ENCODE measurements around the gene CDHR2. TPM values are rescaled to one million over a fixed set of nuclear protein-coding genes. Genes with fewer than 3 reads are reported as not detected.

The CDHR2 gene
- total RNA-seq, 1 experiment from 2014 or later = 0.10 TPM

DNA sequence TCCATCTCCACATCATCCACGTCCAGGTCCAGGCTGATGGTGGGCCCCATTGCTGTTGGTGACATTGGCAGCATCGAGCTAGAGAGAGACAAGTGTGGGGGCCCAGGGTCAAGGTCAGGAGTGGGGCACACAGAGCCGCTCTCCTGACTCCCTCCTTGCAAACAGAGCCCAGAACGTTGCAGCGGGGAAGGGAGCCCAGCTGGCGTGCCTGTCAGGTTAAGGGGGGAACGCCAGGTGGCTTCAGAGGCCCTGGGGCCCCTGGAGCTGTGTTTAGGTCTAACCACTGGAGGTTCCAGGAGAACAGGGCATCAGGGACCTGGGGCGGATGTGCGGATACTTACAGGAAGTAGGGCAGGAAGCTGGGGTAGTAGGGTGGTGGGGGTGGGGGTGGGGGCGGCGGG lies 19.4 kb upstream of the CDHR2 start:
- Histone ChIP-seq H3K27ac (ENCODE audit: low read depth, low read length) (no peak overlapping the region), H3K36me3 (ENCODE audit: control insufficient read depth in 1 of 2, insufficient read depth in 2 of 2, low read length in 2 of 2) (peaks cover 3 to 30% of the 10 kb centered on the region in 2 experiments; a peak in 2 of 4 replicates), H3K4me1 (ENCODE audit: control insufficient read depth in 1 of 2, insufficient read depth in 2 of 2, low read length in 2 of 2) (peaks cover 0 to 2% of the 10 kb centered on the region in 2 experiments; a peak in 2 of 4 replicates), H3K4me2 (ENCODE audit: low read length) (no peak overlapping the region), H4K20me1 (ENCODE audit: insufficient read depth) (no peaks in the 10 kb centered on the region), H3K27me3 (ENCODE audit: insufficient read depth, low read length) (no peaks in the 10 kb centered on the region), H3K79me2 (ENCODE audit: insufficient read depth, low read length) (peaks cover 25% of the 10 kb centered on the region), H3K9ac (ENCODE audit: low read length) (no peak overlapping the region), H3K4me3 (replicated peaks in 1 of 2; ENCODE audit: low read depth in 1 of 2, low read length in 2 of 2) (no peak overlapping the region), H3K9me3 (ENCODE audit: control insufficient read depth in 1 of 2, insufficient read depth in 1 of 2, low read depth in 1 of 2, low read length in 2 of 2) (no peaks in the 10 kb centered on the region), H3K9me2 (ENCODE audit: insufficient read depth) (no peaks in the 10 kb centered on the region), H2AFZ (ENCODE audit: low read depth, low read length, poor library complexity, severe bottlenecking) (no peak overlapping the region)
- BruUV-seq (replicated peaks) = no TSS peak
- ATAC-seq (no peak), DNase-seq (ENCODE audit: low read depth, low spot score) (no peak)
- CTCF ChIA-PET = no interaction called here
- intact Hi-C loops (cut with micrococcal nuclease) = no loop called here
- POLR2A ChIA-PET = interaction anchor here (0.6 kb wide), 2 partner anchors 14 to 18 kb away, joined by 3 read pairs; no protein-coding TSS in a partner anchor
- RAD21 ChIA-PET (ENCODE audit: low non-redundant PET in 1 of 2, low total read pairs in 2 of 2, uncharacterized antibody in 2 of 2, unreplicated experiment in 2 of 2) = no interaction called here
- TF ChIP-seq SRF (IDR thresholded peaks at IDR 0.05; ENCODE audit: low read depth) (no peak), CEBPB (IDR thresholded peaks at IDR 0.05; ENCODE audit: low read depth) (no peak), ZFX (IDR thresholded peaks at IDR 0.05) (no peak), EGR1 (IDR thresholded peaks at IDR 0.05; ENCODE audit: low read depth) (no peak), RAD21 (IDR thresholded peaks at IDR 0.05; ENCODE audit: low read depth) (no peak), FOSL1 (IDR thresholded peaks at IDR 0.05; ENCODE audit: low read depth) (no peak), YY1 (IDR thresholded peaks at IDR 0.05; ENCODE audit: extremely low read depth, insufficient replicate concordance, low read depth, low read length) (no peak), POLR2A (IDR thresholded peaks at IDR 0.05; ENCODE audit: borderline replicate concordance, extremely low read depth, insufficient read depth, insufficient read length) (no peak), ELF1 (IDR thresholded peaks at IDR 0.05; ENCODE audit: borderline replicate concordance, low read depth) (no peak)
- TF ChIP-seq, protein P1, sequence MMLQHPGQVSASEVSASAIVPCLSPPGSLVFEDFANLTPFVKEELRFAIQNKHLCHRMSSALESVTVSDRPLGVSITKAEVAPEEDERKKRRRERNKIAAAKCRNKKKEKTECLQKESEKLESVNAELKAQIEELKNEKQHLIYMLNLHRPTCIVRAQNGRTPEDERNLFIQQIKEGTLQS (IDR thresholded peaks at IDR 0.05) = no peak
- TF ChIP-seq, protein P2, sequence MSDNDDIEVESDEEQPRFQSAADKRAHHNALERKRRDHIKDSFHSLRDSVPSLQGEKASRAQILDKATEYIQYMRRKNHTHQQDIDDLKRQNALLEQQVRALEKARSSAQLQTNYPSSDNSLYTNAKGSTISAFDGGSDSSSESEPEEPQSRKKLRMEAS (IDR thresholded peaks at IDR 0.05) = no peak

DNA sequence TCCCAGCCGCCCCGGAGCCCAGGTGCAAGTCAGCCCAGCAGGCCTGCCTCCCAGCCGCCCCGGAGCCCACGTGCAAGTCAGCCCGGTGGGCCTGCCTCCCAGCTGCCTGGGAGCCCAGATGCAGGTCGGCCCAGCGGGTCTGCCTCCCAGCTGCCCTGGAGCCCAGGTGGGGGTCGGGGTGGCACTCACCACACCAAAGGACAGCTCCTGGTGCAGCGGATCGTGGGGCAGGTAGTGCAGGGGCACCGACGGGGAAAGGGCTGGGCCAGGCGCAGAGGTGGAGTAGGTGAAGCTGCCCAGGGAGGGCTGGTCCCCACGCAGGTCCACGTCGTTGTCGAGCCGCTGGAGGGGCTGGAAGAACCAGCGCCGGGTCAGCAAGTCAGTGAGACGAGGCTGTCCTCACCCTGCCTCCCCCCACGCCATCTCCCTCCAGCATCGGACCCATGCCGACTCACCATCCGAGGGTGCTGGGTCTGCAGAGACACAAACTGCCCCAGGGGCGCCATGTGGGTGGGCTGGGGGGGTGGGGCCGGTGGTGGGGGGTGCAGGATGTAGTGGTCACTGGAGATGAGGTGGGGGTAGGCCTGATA lies 18.7 kb upstream of the CDHR2 start:
- H3K4me2 ChIP-seq (ENCODE audit: low read length) = no peak overlapping the region
- no peak overlapping the region for H2AFZ ChIP-seq (ENCODE audit: low read depth, low read length, poor library complexity, severe bottlenecking)
- POLR2A ChIA-PET = no interaction called here
- intact Hi-C loops (cut with micrococcal nuclease) = no loop called here
- H3K27ac ChIP-seq (ENCODE audit: low read depth, low read length) = no peak overlapping the region
- no TSS peak for BruUV-seq (replicated peaks)
- H3K4me3 ChIP-seq (replicated peaks in 1 of 2; ENCODE audit: low read depth in 1 of 2, low read length in 2 of 2) = no peak overlapping the region
- H3K27me3 ChIP-seq (ENCODE audit: insufficient read depth, low read length) = no peaks in the 10 kb centered on the region
- H4K20me1 ChIP-seq (ENCODE audit: insufficient read depth) = no peaks in the 10 kb centered on the region
- no peaks in the 10 kb centered on the region for H3K9me2 ChIP-seq (ENCODE audit: insufficient read depth)
- CTCF ChIA-PET = no interaction called here
- no peak for ATAC-seq
- H3K9me3 ChIP-seq (ENCODE audit: control insufficient read depth in 1 of 2, insufficient read depth in 1 of 2, low read depth in 1 of 2, low read length in 2 of 2) = no peaks in the 10 kb centered on the region
- peaks cover 32% of the 10 kb centered on the region for H3K79me2 ChIP-seq (ENCODE audit: insufficient read depth, low read length)
- DNase-seq (ENCODE audit: low read depth, low spot score) = no peak
- H3K9ac ChIP-seq (ENCODE audit: low read length) = no peak overlapping the region
- TF ChIP-seq POLR2AphosphoS5 (IDR thresholded peaks at IDR 0.05; ENCODE audit: low read depth, low read length) (no peak), EZH2phosphoT487 (IDR thresholded peaks at IDR 0.05; ENCODE audit: borderline replicate concordance) (no peak), ZNF274 (IDR thresholded peaks at IDR 0.05; ENCODE audit: low read depth, low read length) (no peak)
- TF ChIP-seq, protein P3, sequence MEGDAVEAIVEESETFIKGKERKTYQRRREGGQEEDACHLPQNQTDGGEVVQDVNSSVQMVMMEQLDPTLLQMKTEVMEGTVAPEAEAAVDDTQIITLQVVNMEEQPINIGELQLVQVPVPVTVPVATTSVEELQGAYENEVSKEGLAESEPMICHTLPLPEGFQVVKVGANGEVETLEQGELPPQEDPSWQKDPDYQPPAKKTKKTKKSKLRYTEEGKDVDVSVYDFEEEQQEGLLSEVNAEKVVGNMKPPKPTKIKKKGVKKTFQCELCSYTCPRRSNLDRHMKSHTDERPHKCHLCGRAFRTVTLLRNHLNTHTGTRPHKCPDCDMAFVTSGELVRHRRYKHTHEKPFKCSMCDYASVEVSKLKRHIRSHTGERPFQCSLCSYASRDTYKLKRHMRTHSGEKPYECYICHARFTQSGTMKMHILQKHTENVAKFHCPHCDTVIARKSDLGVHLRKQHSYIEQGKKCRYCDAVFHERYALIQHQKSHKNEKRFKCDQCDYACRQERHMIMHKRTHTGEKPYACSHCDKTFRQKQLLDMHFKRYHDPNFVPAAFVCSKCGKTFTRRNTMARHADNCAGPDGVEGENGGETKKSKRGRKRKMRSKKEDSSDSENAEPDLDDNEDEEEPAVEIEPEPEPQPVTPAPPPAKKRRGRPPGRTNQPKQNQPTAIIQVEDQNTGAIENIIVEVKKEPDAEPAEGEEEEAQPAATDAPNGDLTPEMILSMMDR (IDR thresholded peaks at IDR 0.05 in 2 of 3, conservative IDR thresholded peaks at IDR 0.05 in 1 of 3; ENCODE audit: borderline replicate concordance in 1 of 3, insufficient read depth in 1 of 3, low read depth in 2 of 3, low read length in 2 of 3) = no peak
- H3K4me1 ChIP-seq (ENCODE audit: control insufficient read depth in 1 of 2, insufficient read depth in 2 of 2, low read length in 2 of 2) = peaks cover 5 to 10% of the 10 kb centered on the region in 2 experiments; a peak in 2 of 4 replicates
- RAD21 ChIA-PET (ENCODE audit: low non-redundant PET in 1 of 2, low total read pairs in 2 of 2, uncharacterized antibody in 2 of 2, unreplicated experiment in 2 of 2) = no interaction called here
- peaks cover 3 to 30% of the 10 kb centered on the region in 2 experiments; a peak in 2 of 4 replicates for H3K36me3 ChIP-seq (ENCODE audit: control insufficient read depth in 1 of 2, insufficient read depth in 2 of 2, low read length in 2 of 2)

All from HCT116 (cell line).